Measurements from ENCODE around the gene MEGF8.

MEGF8 gene

GRCh38 chr19:42279155-42279901 lies 46.1 kb upstream of the MEGF8 start:
- TF ChIP-seq SIN3A (IDR thresholded peaks at IDR 0.05; ENCODE audit: borderline replicate concordance, insufficient read depth, low read length) (no peak), REST (IDR thresholded peaks at IDR 0.05; ENCODE audit: insufficient read depth in 1 of 2, low read depth in 2 of 2, low read length in 2 of 2) (no peak), FOXP2 (optimal IDR thresholded peaks at IDR 0.05; ENCODE audit: borderline replicate concordance, extremely low read depth, extremely low read length, insufficient read depth) (no peak), POLR2AphosphoS5 (IDR thresholded peaks at IDR 0.05; ENCODE audit: low read depth, low read length) (no peak), TAF1 (IDR thresholded peaks at IDR 0.05; ENCODE audit: borderline replicate concordance, insufficient read depth, low read length) (no peak)

GRCh38 chr19:42279902-42280814 lies 45.3 kb upstream of the MEGF8 start:
- TF ChIP-seq SIN3A (IDR thresholded peaks at IDR 0.05; ENCODE audit: borderline replicate concordance, insufficient read depth, low read length) (peak; percentile 74; the same call in 1 of the 2 replicates), FOXP2 (optimal IDR thresholded peaks at IDR 0.05; ENCODE audit: borderline replicate concordance, extremely low read depth, extremely low read length, insufficient read depth) (no peak), POLR2AphosphoS5 (IDR thresholded peaks at IDR 0.05; ENCODE audit: low read depth, low read length) (peak; percentile 89), TAF1 (IDR thresholded peaks at IDR 0.05; ENCODE audit: borderline replicate concordance, insufficient read depth, low read length) (peak; percentile 67; the same call in 1 of the 2 replicates), REST (IDR thresholded peaks at IDR 0.05; ENCODE audit: insufficient read depth in 1 of 2, low read depth in 2 of 2, low read length in 2 of 2) (0 out of 4 replicates have a peak, but pooled peaks of 1 of the 2 experiments have one; percentile 37)

DNA sequence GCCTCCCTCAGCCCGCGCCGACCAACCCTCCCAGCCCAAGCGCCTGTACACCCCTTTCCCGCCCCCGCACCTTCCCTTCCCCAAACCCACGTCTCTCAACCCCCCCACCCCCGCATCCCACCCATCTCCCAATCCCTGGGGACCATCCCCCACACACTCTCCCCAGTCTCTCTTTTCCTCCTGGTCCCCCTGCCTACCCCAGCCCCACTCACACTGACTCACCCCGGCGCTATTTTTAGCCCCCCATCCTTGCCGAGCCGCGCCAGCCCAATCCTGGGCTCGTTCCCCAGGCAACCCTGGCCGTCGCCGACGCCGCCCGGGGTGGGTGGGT lies 44.7 kb upstream of the MEGF8 start:
- TF ChIP-seq POLR2AphosphoS5 (IDR thresholded peaks at IDR 0.05; ENCODE audit: low read depth, low read length) = no peak
- TF ChIP-seq REST (IDR thresholded peaks at IDR 0.05; ENCODE audit: insufficient read depth in 1 of 2, low read depth in 2 of 2, low read length in 2 of 2) = no peak
- TF ChIP-seq FOXP2 (optimal IDR thresholded peaks at IDR 0.05; ENCODE audit: borderline replicate concordance, extremely low read depth, extremely low read length, insufficient read depth) = no peak
- no peak for TF ChIP-seq SIN3A (IDR thresholded peaks at IDR 0.05; ENCODE audit: borderline replicate concordance, insufficient read depth, low read length)
- TF ChIP-seq TAF1 (IDR thresholded peaks at IDR 0.05; ENCODE audit: borderline replicate concordance, insufficient read depth, low read length) = no peak

GRCh38 chr19:42281146-42281826 lies 44.1 kb upstream of the MEGF8 start:
- TF ChIP-seq TAF1 (IDR thresholded peaks at IDR 0.05; ENCODE audit: borderline replicate concordance, insufficient read depth, low read length) = no peak
- no peak for TF ChIP-seq FOXP2 (optimal IDR thresholded peaks at IDR 0.05; ENCODE audit: borderline replicate concordance, extremely low read depth, extremely low read length, insufficient read depth)
- no peak for TF ChIP-seq POLR2AphosphoS5 (IDR thresholded peaks at IDR 0.05; ENCODE audit: low read depth, low read length)
- TF ChIP-seq SIN3A (IDR thresholded peaks at IDR 0.05; ENCODE audit: borderline replicate concordance, insufficient read depth, low read length) = no peak
- TF ChIP-seq REST (IDR thresholded peaks at IDR 0.05; ENCODE audit: insufficient read depth in 1 of 2, low read depth in 2 of 2, low read length in 2 of 2) = no peak

Data from PFSK-1 (cell line).